ENCODE results near the gene CACNA1I. TPM values are rescaled to one million over a fixed set of nuclear protein-coding genes. Genes with fewer than 3 reads are reported as not detected.

CACNA1I gene
- total and polyA plus RNA-seq, 2 donors (not counting 1 experiment from before 2014, with no cell fraction given): 0.07 to 0.25 TPM

GRCh38 chr22:39529487-39529851 is 41.1 kb upstream of the CACNA1I start:
- peak overlapping the region; percentile 14 for H3K9ac ChIP-seq (ENCODE audit: low read length)

More at GRCh38 chr22:39529487-39529851, 41.1 kb upstream of the CACNA1I start:
- no peaks in the 10 kb centered on the region for H3K27me3 Mint-ChIP-seq
- Histone ChIP-seq H3K79me2 (ENCODE audit: control insufficient read depth, insufficient read depth, low read length) (peaks cover 69% of the 10 kb centered on the region), H3K36me3 (replicated peaks in 1 of 2; ENCODE audit: control extremely low read depth in 1 of 2, control insufficient read depth in 1 of 2, extremely low read depth in 1 of 2, insufficient read depth in 2 of 2, low read length in 1 of 2) (peaks cover 0 to 46% of the 10 kb centered on the region in 2 experiments), H3K4me3 (ENCODE audit: control extremely low read depth in 1 of 5, extremely low read depth in 1 of 5, insufficient read depth in 1 of 5, low read depth in 2 of 5, low read length in 4 of 5) (peak overlapping the region in 1 of 5 experiments; percentile 19), H2AFZ (ENCODE audit: insufficient read depth, low read depth, low read length, poor library complexity, severe bottlenecking) (peak overlapping the region; percentile 54), H3K27ac (ENCODE audit: low read length in 2 of 2) (peak overlapping the region; percentile 44 to 45), H3K27me3 (replicated peaks in 1 of 4; ENCODE audit: control extremely low read depth in 1 of 4, control insufficient read depth in 3 of 4, insufficient read depth in 4 of 4, low read length in 3 of 4) (no peaks in the 10 kb centered on the region), H3K9me3 (ENCODE audit: control extremely low read depth in 1 of 3, control insufficient read depth in 2 of 3, insufficient read depth in 1 of 3, low read length in 2 of 3) (peaks cover 0 to 7% (median 0%) of the 10 kb centered on the region in 3 donors), H3K4me2 (replicated peaks; ENCODE audit: low read depth, low read length, poor library complexity, severe bottlenecking) (peak overlapping the region; percentile 74), H3K4me1 (ENCODE audit: control insufficient read depth in 2 of 2, insufficient read depth in 2 of 2, low read length in 2 of 2) (peaks cover 55 to 73% of the 10 kb centered on the region in 2 donors), H4K20me1 (ENCODE audit: control insufficient read depth, insufficient read depth, low read length, poor library complexity, severe bottlenecking) (peaks cover 57% of the 10 kb centered on the region)
- peak overlapping the region; percentile 83 for H3K4me3 Mint-ChIP-seq
- ChIA-PET POLR2A (interaction anchor here (0.6 to 6.3 kb wide), 8 partner anchors 9 to 355 kb away, joined by 3 to 57 read pairs (median 4); partner anchors contain the start of genes ATF4, MIEF1, RPL3 and TAB1), CTCF (interaction anchor here (0.7 to 13.4 kb wide), 43 partner anchors 9 to 1369 kb away, joined by 3 to 328 read pairs (median 5); partner anchors contain the start of genes ATF4, MIEF1, RPL3 and TAB1)
- intact Hi-C loops (cut with micrococcal nuclease): loop anchor here (1.0 to 10.0 kb wide), 5 partner anchors 36 to 655 kb away; partner anchors contain the start of genes CBX6 and TAB1
- DNase-seq: no peak
- H3K4me1 Mint-ChIP-seq: peaks cover 76% of the 10 kb centered on the region
- peak; percentile 74 for TF ChIP-seq CTCF (IDR thresholded peaks at IDR 0.05)
- no peak for TF ChIP-seq EZH2 (IDR thresholded peaks at IDR 0.05; ENCODE audit: borderline replicate concordance, insufficient read depth, low read depth, low read length, poor library complexity, severe bottlenecking)
- no peak for ATAC-seq (ENCODE audit: low read depth)
- no peaks in the 10 kb centered on the region for H3K9me3 Mint-ChIP-seq (ENCODE audit: insufficient read depth)
- 62% methylated on average over 17 of the region's 17 CpGs for WGBS (ENCODE audit: insufficient coverage)
- peak overlapping the region; percentile 93 for H3K27ac Mint-ChIP-seq

All from B cell (primary cell).